Stimulated activated CD4-positive, alpha-beta T cell treated with anti-CD3 and anti-CD28 coated beads, Interleukin-1b, Interleukin-23, amount 100 ng/mL, for 1 hour (primary cell): ENCODE results near the gene LYPD6B.
A peak's percentile ranks its signal among the peaks of the same experiment; 100 is the strongest.

Experiments
- DNase-seq, 2 donors: peaks; one replicate each; pipeline ENCODE4 v3.0.0-alpha.2; 2020; ENCODE audit warnings: low read depth in 2 of 2

Gene LYPD6B

GRCh38 chr2:149039213-149039724 lies 770 bp downstream of the LYPD6B start:
- no peak for DNase-seq

GRCh38 chr2:149040451-149040850 lies 2.0 kb downstream of the LYPD6B start:
- peak in 1 of 2 donors; percentile 15 for DNase-seq

GRCh38 chr2:149041482-149041881 lies 3.0 kb downstream of the LYPD6B start:
- DNase-seq: no peak

GRCh38 chr2:149042881-149043280 lies 4.4 kb downstream of the LYPD6B start:
- DNase-seq: no peak

GRCh38 chr2:149044500-149044899 lies 6.0 kb downstream of the LYPD6B start:
- no peak for DNase-seq

- DNase-seq: no peak
Measured at GRCh38 chr2:149047118-149047517, 8.6 kb downstream of the LYPD6B start.

- no peak for DNase-seq
Measured at GRCh38 chr2:149049142-149049541, 10.6 kb downstream of the LYPD6B start.

GRCh38 chr2:149050188-149050587 lies 11.7 kb downstream of the LYPD6B start:
- no peak for DNase-seq

GRCh38 chr2:149055751-149056150 lies 17.3 kb downstream of the LYPD6B start:
- DNase-seq: no peak

- no peak for DNase-seq
Measured at GRCh38 chr2:149056541-149057255, 18.2 kb downstream of the LYPD6B start.

GRCh38 chr2:149057401-149057800 lies 18.9 kb downstream of the LYPD6B start:
- no peak for DNase-seq

GRCh38 chr2:149058936-149059335 lies 20.4 kb downstream of the LYPD6B start:
- no peak for DNase-seq

- DNase-seq: no peak
Measured at GRCh38 chr2:149059822-149060221, 21.3 kb downstream of the LYPD6B start.

- no peak for DNase-seq
Measured at GRCh38 chr2:149061133-149061745, 22.7 kb downstream of the LYPD6B start.

GRCh38 chr2:149062531-149062930 lies 24.0 kb downstream of the LYPD6B start:
- no peak for DNase-seq

GRCh38 chr2:149063177-149063576 lies 24.7 kb downstream of the LYPD6B start:
- DNase-seq: no peak

- DNase-seq: no peak
Measured at GRCh38 chr2:149064365-149064841, 25.9 kb downstream of the LYPD6B start.

GRCh38 chr2:149064856-149065630 lies 26.5 kb downstream of the LYPD6B start:
- DNase-seq: no peak

GRCh38 chr2:149068225-149068995 lies 29.9 kb downstream of the LYPD6B start:
- DNase-seq: no peak

GRCh38 chr2:149068996-149069888 lies 30.7 kb downstream of the LYPD6B start:
- DNase-seq: no peak
